Measurements from ENCODE around the gene JUND. TPM values are rescaled to one million over a fixed set of nuclear protein-coding genes. Genes with fewer than 3 reads are reported as not detected.

The JUND gene
- total RNA-seq, 1 experiment from 2014 or later: 103 TPM

DNA sequence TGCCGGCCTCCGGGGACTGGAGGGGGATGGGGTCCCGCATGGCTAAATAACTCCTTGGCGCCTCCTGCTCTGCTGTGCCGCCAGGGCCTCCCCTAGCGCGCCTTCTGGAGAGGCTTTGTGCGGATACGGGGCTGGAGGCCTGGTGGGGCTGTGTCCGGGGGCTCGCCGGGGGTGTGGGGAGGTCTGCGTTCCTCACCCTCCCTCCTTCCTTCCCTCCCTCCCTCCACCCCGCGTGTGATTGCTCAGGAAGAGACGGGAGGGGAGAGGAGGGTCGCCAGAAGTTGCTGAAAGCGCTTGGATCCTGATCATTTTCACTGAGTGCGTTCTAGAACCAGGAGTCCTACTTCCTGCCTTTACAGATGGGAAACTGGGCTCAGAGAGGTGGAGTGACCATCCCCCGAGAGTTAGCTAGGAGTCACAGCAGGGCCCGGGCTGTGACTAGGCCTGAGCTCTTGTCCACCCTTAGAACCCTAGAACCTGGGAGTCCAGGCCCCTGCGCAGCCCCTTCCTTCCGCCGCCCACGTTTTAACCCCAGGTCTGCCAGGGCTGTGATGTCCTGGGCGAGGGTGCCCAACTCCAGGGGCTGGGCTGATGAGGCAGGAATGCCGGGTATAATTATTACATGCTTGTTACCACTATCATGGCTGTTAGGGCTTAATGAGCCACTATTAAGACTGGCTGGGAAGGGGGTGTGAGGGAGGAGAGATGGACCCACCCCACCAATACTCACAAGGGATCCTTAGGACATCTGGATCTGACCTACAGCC is 782 bp upstream of the JUND start:
- H2BK5ac ChIP-seq (ENCODE audit: insufficient read length, low read length): peak overlapping the region; percentile 83
- TF ChIP-seq, protein P1, sequence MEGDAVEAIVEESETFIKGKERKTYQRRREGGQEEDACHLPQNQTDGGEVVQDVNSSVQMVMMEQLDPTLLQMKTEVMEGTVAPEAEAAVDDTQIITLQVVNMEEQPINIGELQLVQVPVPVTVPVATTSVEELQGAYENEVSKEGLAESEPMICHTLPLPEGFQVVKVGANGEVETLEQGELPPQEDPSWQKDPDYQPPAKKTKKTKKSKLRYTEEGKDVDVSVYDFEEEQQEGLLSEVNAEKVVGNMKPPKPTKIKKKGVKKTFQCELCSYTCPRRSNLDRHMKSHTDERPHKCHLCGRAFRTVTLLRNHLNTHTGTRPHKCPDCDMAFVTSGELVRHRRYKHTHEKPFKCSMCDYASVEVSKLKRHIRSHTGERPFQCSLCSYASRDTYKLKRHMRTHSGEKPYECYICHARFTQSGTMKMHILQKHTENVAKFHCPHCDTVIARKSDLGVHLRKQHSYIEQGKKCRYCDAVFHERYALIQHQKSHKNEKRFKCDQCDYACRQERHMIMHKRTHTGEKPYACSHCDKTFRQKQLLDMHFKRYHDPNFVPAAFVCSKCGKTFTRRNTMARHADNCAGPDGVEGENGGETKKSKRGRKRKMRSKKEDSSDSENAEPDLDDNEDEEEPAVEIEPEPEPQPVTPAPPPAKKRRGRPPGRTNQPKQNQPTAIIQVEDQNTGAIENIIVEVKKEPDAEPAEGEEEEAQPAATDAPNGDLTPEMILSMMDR (conservative IDR thresholded peaks at IDR 0.05): no peak
- H2BK15ac ChIP-seq (ENCODE audit: low read depth, low read length): no peak overlapping the region
- WGBS (ENCODE audit: extremely low coverage, insufficient read length, low lambda C conversion rate): no CpG with 5 or more reads among the region's 27 CpGs
- Mint-ChIP-seq H3K36me3 (ENCODE audit: insufficient read depth in 1 of 3, low read depth in 3 of 3) (peaks cover 5 to 23% (median 21%) of the 10 kb centered on the region in 3 experiments; a peak in 6 of 7 replicates), H3K4me1 (peaks cover 35 to 39% of the 10 kb centered on the region in 2 experiments), H3K9me3 (peaks cover 0 to 4% of the 10 kb centered on the region in 2 experiments; a peak in 3 of 5 replicates), H3K4me3 (peak overlapping the region; percentile 71 to 86), H3K27me3 (ENCODE audit: low read depth) (peaks cover 5% of the 10 kb centered on the region; the same call in 1 of the 2 replicates), H3K27ac (peak overlapping the region; percentile 93 to 99 (median 98))
- H2BK120ac ChIP-seq (ENCODE audit: low read depth, low read length, poor library complexity, severe bottlenecking): peak overlapping the region; percentile 81
- peak overlapping the region; percentile 80; the same call in 1 of the 2 replicates for H3K4ac ChIP-seq (ENCODE audit: low read depth, low read length)
- peak overlapping the region; percentile 64 for H3K56ac ChIP-seq (ENCODE audit: insufficient read length, low read depth, low read length)
- peaks cover 9% of the 10 kb centered on the region; the same call in 1 of the 2 replicates for H3K79me2 ChIP-seq (ENCODE audit: insufficient read depth, low read length)
- H3K4me1 ChIP-seq (ENCODE audit: insufficient read depth, low read length): no peaks in the 10 kb centered on the region; the same call in 1 of the 2 replicates
- peaks cover 3% of the 10 kb centered on the region for H3K79me1 ChIP-seq (ENCODE audit: insufficient read depth, low read depth, low read length, poor library complexity, severe bottlenecking)
- peak overlapping the region; percentile 94 for H3K27ac ChIP-seq (ENCODE audit: insufficient read length, low read depth, low read length)
- no peaks in the 10 kb centered on the region for H3K9me3 ChIP-seq (ENCODE audit: control insufficient read depth, low read depth, low read length)
- peak overlapping the region; percentile 48 for H4K91ac ChIP-seq (ENCODE audit: insufficient read length, low read depth, low read length)
- no peaks in the 10 kb centered on the region for H4K20me1 ChIP-seq (ENCODE audit: control insufficient read depth, insufficient read depth, insufficient read length)
- H2BK20ac ChIP-seq (ENCODE audit: low read depth, low read length, poor library complexity, severe bottlenecking): no peak overlapping the region
- H3K14ac ChIP-seq (ENCODE audit: insufficient read depth, low read length): peak overlapping the region; percentile 99
- H3K27me3 ChIP-seq (ENCODE audit: insufficient read depth, low read length): no peaks in the 10 kb centered on the region
- H3K4me2 ChIP-seq (ENCODE audit: insufficient read depth, insufficient read length, low read length): peak overlapping the region; percentile 71
- peak overlapping the region; percentile 67 for H3K18ac ChIP-seq (ENCODE audit: insufficient read length, low read depth, low read length)
- H3T11ph ChIP-seq (ENCODE audit: low read length): peak overlapping the region; percentile 67
- DNase-seq: no peak
- H2BK12ac ChIP-seq (ENCODE audit: insufficient read length, low read depth, low read length): peak overlapping the region; percentile 47
- peak overlapping the region; percentile 94 for H3K9ac ChIP-seq (ENCODE audit: extremely low read depth, insufficient read length, low read length)
- no peak overlapping the region for H3K23ac ChIP-seq (ENCODE audit: insufficient read length, low read depth, low read length)
- no peak overlapping the region for H2AFZ ChIP-seq (ENCODE audit: low read length)
- H3K23me2 ChIP-seq (ENCODE audit: insufficient read length, low read depth, low read length, poor library complexity, severe bottlenecking): peaks cover 9% of the 10 kb centered on the region
- no peak overlapping the region for H4K8ac ChIP-seq (replicated peaks; ENCODE audit: insufficient read length, low read depth, low read length)
- H4K5ac ChIP-seq (ENCODE audit: insufficient read length, low read depth, low read length): peak overlapping the region; percentile 6
- no peak overlapping the region for H2AK5ac ChIP-seq (ENCODE audit: insufficient read length, low read length)

Data from H9 (cell line).